ENCODE data around the gene EFCC1.
"Not testable (repeated sequence)": the region's sequence is repeated elsewhere in the genome, so short reads cannot be mapped to it uniquely, and the experiment has no call there.

EFCC1 gene

DNA sequence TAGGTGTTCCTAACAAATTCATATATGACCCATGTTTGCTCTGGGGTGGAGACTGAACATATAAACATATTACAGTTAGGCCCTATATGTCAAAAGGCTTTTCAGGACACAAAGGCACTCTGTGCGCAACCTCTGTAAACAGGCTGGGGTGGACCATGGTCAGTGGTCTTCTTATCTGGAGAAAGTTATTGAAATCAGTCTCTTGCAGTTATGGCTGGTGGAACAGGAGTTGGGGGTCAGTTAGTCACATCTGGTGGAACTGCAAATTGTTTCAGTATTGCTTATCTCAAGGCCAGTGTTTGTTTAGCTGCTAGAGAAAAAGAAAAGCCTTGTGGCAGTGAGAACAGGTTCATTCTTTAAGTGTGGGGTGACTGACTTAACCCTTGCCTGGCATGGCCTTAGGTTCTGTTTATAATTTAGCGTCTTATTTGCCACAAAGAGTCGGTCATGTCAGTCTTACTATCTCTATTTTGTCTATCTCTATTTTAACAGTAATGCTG lies 53.6 kb downstream of the EFCC1 start:
- no peak for DNase-seq (ENCODE audit: low read depth)

DNA sequence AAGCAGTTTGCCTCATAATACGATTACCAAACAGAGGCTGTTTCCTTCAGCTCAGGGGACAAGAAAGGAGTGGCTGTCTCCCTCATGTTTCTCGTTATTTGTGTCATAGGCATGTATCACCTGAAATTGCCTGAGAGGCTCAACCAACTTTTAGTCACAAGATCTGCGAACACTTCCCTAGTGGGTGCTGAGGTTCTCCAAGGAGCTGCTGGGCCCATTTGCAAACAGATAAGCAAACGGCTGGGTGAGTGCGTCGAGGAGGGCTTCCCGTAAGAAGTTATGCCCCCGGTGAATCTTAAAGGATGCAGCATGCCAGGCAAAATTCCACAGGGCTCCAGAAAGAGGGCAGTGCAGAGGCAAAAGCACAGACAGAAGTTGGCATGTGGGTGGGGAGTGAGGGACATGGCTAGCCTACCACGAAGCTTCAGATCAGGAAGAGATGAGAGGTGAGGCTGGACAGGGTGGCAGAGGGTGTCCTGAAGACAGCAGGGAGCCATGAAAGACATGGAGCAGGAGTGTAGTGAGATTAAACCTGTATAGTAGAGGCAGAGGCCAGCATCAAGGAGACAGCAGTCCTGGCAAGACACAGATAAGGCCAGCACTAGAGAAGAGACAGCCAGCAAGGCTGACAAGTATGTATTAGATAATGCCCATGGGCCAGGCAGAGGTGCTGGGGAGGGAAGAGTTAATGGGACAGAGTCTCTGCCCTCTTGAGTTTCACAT lies 55.5 kb downstream of the EFCC1 start:
- no peak for DNase-seq (ENCODE audit: low read depth)

DNA sequence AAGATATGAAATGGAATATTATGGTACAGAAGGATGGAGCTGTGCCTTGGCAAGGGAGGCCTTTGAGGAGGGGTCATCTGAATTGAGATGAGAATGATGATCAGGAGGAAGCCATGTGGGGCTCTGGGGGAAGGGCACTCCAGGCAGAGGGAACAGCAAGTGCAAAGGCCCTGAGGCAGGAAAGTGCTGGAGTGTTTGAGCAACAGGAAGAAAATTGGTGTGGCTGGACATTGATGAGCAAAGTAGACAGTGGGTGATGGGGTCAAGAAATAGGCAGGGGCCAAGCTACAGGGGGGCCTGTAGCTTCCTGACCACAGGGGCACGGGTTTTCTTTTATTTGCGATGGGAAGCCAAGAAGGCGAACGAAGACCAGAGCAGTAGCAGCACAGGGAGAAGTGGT lies 56.1 kb downstream of the EFCC1 start:
- no peak for DNase-seq (ENCODE audit: low read depth)

DNA sequence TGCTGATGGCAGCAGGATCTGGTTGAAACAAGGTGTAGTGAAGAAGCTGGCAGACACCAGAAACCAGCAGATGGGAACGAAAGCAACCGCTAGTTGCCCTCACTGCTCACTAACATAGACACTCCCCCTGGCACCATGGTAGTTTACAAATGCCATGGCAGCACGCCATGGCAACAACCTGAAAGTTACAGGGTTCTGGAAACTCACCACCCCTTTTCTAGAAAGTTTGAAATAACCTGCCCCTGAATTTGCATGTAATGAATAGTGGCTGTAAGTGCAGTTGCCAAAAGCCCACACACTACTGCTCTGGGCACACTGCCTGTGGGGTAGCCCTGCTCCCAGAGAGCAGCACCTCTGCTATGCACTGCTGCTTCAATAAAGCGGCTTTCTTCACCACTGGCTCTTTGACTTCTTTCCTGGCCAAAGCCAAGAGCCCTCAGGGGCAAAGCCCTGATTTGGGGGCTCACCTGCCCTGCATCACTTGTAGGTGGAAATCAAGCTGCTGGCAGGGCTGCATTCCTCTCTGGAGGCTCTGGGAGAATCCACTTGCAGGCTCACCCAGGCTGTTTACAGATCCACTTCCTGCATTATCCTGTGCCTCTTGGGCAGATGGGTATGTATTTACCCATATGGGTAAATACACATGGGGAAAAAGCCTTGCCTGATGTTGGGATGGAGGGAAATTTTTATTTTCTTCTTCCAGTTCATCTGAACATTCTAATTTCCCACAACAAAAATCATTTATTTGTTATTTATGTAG lies 57.5 kb downstream of the EFCC1 start:
- no peak for DNase-seq (ENCODE audit: low read depth)

DNA sequence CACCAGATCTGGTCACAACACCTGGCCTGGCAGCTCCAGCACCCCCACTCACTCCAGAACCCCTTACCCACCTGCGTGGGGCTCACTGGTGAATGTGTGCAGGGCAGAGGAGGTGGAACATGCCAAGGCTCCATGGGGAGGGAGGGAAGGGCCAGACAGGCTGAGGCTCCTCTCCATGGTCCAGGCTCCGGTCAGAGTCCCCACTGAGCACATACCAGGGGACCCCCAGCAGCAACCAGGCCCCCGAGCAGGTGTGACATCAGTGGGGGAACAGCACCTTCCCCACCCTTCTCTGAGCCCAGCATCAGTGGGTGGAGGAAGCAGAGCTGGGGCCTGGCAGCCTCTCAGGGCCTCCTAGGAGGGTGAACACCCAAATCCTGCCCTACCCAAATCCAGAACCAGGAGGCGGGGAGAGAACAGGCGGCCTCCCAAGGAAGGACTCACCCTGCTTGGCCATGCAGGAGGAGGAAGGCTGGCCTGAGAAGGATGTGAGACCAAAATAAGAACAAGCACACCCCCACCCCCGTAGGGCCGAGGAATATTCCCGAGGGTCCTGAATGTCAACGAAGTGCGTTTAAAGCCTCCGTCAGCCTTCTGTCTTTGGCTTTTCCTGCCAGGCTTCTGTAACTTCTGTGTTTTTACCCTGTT lies 58.3 kb downstream of the EFCC1 start:
- no peak for DNase-seq (ENCODE audit: low read depth)

DNA sequence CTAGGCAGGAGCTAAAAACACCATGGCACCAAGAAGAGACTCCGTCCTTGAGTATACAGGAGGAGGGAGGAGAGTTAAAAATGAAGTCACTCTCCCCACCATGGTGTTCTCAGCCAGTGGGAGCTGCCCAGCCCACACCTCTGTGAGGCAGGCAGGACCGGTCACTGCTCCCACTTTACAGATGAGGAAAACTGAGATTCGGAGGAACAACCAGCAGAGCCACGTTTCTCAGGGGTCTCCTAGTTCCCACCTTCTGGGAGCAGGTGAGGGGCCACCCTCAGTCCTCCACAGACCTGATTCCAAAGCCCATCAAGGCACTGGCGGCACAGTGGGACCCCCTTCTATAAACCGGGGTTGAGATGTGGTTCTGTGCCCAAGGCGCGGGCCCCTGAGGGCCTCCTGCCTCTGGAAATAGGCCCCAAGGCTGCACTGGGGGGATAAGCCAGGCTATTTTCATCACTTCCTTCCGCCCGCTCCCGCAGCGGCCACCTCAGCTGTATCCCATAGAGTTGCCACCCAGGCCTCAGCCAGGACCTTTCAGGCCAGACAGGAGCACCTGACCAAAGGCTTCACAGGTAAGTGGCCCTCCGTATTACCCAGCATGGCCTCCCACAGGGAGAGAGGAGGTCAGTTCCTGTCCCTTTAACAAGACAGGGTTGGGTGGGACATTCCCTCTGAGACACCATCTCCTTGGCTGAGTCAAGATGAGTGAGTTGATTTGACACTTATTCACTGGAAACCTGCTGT lies 59.3 kb downstream of the EFCC1 start, which contains the start of gene GP9:
GP9 (plus strand) TSS at position 504 of the 747 bp plus-strand sequence. CDS start 961 bp downstream, outside the sequence.
- DNase-seq (ENCODE audit: low read depth) = no peak

DNA sequence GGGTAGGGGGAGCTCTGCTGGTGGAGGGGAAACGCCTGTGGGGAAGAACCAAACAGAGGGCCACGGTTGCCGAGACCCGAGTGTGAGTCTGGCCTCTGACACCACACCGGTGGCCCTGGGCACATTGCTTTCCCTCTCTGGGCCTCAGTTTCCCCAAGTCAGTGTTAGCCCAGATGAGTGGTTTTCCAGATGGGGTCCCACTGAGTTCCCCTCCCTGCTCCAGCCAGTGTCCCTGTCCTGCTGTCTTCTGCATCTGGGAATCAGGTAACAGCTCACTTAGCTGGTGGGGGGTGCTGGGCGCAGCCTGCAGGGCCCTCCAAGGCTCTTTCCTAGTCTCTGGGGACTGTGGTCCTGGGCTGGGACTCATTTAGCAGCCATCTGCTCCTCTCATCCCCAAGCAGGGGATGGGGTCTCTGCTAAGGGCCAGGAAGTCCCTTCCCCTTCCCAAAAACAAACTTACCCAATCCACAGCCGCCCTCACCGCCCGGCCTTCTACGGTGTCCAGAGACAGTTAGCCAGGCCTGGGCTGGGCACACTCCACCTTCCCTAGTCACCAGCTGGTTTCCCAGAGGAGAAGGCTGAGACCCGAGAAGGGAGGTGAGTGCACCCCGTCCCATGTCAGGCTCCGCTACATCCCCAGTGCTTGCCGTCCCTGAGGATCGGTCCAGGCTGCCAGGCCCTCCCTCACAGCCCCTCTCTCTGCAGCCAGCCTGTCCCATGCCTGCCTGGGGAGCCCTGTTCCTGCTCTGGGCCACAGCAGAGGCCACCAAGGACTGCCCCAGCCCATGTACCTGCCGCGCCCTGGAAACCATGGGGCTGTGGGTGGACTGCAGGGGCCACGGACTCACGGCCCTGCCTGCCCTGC lies 60.2 kb downstream of the EFCC1 start:
- no peak for DNase-seq (ENCODE audit: low read depth)

DNA sequence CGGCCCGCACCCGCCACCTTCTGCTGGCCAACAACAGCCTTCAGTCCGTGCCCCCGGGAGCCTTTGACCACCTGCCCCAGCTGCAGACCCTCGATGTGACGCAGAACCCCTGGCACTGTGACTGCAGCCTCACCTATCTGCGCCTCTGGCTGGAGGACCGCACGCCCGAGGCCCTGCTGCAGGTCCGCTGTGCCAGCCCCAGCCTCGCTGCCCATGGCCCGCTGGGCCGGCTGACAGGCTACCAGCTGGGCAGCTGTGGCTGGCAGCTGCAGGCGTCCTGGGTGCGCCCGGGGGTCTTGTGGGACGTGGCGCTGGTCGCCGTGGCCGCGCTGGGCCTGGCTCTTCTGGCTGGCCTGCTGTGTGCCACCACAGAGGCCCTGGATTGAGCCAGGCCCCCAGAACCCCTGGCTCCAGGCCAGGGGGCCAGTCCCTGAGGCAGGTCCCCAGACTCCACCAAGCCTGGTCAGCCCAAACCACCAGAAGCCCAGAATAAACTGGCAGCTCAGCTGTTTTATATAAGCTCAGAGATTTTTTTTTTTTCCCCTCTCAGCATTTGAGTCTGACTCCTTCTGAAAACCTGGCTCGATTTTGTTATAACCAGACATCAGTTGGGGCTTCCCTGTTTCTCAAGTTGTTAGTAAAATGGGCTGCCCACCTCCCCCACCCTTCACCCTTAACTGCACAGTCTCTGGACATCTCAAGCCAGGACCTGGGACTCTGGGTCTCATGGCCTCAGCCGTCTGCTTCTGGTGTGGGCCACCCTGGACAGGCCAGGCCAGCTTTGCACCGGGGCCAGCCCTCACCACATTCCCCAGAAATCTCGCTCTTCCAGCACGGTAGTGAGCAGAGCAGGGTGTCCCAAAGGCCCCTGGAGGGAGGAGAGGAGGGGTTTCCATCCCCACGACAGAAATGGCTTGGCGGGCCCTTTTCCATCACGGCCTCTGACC lies 61.1 kb downstream of the EFCC1 start:
- DNase-seq (ENCODE audit: low read depth) = no peak

DNA sequence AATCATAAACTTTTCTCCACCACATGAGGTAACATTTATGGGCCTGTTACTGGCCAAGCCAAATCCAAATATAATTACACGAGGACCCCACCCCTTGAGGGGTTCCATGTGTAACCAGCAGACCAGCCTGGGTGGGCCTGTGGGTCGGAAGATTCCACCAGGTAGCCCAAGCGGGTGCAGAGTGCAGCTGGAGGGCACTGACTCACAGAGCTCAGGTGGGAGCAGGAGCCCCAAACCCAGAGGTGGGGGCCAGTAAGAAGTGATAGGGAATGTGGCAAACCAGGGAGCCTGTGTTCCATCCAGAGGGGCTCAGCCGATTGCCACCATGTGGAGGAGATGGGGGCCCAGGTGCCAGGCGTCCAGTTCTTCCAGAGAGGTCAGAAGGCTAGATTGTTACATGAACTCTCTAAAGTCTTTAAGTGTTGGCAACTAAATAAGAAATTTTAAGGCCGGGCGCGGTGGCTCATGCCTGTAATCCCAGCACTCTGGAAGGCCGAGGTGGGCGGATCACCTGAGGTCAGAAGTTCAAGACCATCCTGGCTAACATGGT lies 62.1 kb downstream of the EFCC1 start:
- DNase-seq (ENCODE audit: low read depth) = no peak

DNA sequence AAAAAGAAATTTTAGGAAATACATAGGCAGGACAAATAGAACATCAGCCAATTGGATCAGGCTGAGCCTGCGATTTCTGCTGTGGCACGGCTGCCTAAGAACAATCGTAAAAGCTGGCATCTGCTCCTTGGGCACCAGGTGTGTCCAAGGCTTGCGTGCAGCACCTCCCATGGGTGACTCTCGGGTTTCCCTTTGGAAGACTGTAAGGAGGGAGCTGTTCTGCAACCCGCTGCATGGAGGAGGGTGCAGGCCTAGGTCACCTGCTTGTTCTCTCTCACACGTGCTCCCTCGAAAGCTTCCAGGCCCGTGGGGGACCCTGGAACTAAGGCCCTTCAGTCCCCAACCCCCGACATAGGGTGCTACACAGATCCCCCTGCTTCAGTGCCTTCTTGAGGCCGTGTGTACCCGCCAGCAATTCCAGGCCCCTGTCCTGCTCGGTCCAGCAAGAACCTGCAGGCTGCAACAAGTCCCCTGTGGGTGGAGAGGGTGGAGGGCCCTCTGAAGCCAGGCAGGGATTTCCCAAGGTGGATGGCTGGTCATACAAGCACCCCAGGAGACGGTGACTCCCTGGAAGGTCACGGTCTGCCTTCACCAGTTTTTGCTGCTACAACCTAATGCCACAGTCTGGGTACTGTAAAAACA lies 62.9 kb downstream of the EFCC1 start:
- no peak for DNase-seq (ENCODE audit: low read depth)

DNA sequence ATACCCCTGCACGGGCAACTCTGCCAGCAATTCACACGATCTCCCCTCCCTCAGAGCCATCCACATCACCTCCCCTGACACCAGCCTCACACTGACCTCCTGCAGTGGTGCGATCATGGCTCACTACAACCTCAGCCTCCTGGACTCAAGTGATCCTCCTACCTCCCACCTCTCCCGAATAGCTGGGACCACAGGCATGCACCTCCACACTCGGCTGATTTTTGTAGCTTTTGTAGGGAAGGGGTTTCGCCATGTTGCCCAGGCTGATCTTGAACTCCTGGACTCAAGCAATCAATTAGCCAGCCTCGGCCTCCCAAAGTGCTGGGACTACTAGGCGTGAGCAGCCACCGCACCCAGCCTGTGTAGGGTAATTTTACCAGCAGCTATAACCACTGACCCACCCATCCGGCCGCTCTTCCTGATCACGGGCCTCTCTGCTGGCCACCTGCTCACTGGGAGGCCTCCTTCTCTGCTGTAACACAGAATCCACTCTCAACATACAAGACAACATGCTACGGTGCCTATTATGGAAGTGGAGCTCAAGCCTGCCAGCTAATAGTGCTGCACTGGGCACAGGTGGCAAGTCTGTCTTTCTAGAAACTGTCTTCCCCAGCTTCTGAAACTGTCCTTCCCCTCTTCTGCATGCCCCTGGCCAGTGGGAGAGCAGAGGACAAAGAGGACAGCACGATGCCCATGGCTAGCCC lies 64.1 kb downstream of the EFCC1 start:
- DNase-seq (ENCODE audit: low read depth) = no peak

DNA sequence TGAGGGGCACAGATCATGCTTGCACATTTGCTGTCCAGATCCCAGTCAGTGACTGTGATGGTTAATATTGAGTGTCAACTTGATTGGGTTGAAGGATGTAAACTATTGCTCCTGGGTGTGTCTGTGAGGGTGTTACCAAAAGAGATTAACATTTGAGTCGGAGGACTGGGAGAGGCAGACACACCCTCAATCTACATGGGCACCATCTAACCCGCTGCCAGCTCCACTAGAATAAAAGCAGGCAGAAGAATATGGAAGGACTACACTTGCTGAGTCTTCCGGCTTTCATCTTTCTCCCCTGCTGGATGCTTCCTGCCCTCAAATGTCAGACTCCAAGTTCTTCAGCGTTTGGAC lies 64.6 kb downstream of the EFCC1 start:
- no peak for DNase-seq (ENCODE audit: low read depth)

DNA sequence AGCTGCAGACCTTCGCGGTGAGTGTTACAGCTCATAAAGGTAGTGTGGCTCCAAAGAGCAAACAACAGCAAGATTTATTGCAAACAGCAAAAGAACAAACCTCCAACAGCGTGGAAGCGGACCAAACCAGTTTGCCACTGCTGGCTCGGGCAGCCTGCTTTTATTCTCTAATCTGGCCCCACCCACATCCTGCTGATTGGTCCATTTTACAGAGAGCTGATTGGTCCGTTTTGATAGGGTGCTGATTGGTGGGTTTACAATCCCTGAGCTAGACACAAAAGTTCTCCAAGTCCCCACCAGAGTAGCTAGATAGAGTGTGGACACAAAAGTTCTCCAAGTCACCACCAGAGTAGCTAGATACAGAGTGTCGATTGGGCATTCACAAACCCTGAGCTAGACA lies 66.6 kb downstream of the EFCC1 start:
- DNase-seq (ENCODE audit: low read depth) = not testable (repeated sequence)

DNA sequence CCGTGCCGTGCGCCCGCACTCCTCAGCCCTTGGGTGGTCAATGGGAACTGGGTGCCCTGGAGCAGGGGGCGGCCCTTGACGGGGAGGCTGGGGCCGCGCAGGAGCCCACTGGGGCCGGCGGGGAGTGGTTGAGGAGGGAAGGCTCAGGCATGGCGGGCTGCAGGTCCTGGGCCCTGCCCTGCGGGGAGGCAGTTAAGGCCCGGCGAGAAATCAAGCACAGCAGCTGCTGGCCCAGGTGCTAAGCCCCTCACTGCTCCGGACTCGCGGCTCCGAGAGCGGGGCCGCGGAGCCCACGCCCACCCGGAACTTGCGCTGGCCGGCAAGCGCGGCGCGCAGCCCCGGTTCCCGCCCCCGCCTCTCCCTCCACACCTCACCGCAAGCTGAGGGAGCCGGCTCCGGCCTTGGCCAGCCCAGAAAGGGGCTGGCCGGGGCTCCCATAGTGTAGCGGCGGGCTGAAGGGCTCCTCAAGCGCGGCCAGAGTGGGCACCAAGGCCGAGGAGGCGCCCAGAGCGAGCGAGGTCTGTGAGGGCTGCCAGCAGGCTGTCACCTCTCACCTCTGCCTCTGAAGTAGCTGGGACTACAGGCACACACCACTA lies 67.3 kb downstream of the EFCC1 start:
- no peak for DNase-seq (ENCODE audit: low read depth)

DNA sequence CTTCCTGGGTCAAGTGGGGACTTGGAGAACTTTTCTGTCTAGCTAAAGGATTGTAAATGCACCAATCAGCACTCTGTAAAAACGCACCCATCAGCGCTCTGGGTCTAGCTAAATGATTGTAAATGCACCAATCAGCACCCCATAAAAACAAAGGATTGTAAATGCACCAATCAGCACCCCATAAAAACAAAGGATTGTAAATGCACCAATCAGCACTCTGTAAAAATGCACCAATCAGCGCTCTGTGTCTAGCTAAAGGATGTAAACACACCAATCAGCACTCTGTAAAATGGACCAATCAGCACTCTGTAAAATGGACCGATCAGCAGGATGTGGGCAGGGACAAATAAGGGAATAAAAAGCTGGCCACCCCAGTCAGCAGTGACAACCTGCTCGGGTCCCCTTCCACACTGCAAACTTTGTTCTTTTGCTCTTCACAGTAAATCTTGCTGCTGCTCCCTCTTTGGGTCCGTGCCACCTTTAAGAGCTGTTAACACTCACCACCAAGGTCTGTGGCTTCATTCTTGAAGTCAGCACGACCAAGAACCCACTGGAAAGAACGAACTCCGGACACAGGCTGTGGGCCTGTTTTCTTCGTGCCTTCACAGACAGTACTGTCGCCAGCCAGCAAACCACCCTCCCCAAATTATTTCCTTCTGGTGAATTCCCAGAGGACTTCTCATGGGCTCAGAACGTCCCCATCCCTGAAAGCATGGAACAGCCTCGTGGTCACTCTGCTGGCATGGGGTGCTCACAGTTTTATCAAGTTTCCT lies 68.4 kb downstream of the EFCC1 start:
- DNase-seq (ENCODE audit: low read depth) = not testable (repeated sequence)

DNA sequence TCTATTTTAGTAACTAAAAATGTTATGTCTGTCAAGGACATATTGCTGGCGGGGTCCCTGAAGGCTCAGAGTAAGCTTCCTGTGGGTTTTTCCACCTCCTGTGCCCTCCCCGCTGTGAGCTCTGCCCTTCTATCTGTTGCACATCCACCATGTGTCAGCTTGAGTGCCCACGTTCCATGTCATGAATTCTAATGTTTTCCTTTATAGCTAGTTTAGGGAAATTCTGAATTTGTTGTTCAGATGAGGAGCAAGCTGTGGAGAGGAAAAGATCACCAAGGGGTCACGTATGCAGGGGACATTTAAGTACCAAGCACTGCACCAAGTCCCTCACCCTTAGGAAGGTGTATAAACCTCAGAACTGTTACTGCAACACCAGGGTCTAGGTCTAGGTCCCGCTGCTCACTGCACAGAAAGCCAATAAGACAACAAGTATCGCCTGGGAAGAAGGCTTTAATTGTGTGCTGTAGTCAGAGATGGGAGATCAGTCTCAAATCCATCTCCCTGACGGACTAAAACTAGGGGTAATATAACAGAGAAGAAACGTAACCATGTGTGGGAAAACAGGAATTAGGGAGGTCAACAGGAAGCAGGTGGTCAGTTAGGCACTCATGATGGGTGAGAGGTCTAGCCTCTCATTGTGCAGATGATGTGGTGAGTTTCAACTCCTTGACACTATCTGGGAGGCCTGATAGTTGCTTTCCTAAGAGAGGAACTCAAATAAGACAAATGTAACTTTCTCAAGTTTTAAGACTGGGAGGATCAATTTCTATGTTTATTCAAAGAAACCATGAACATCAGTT lies 69.2 kb downstream of the EFCC1 start:
- DNase-seq (ENCODE audit: low read depth) = no peak

DNA sequence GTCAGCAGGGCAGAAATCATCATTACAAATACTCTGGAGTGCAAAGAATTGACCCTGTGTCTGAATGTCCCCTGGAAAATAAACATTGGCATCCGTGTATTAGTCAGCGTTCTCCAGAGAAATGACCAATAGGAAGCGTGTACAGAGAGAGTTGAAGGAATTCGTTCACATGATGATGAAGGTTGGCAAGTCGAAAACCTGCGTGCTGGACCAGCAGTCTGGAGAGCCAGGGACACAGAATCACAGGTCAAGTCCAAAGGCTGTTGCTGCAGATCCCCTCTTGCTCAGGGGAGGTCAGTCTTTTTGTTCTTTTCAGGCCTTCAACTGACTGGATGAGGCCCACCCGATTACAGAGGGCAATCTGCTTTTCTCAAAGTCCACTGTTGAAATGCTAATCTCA lies 76.1 kb downstream of the EFCC1 start:
- no peak for DNase-seq (ENCODE audit: low read depth)

All from activated T-cell treated with anti-CD3 and anti-CD28 coated beads for 24 hours (primary cell).